ENCODE measurements around the gene SMCR8. TPM values are rescaled to one million over a fixed set of nuclear protein-coding genes. Genes with fewer than 3 reads are reported as not detected.
"Not testable (repeated sequence)": the region's sequence is repeated elsewhere in the genome, so short reads cannot be mapped to it uniquely, and the experiment has no call there.

The SMCR8 gene
- total and polyA plus RNA-seq, 2 of the 8 experiments (the other 6 are each of a cell fraction or from before 2014, with no cell fraction given), result 6.9 to 18.5 TPM

DNA sequence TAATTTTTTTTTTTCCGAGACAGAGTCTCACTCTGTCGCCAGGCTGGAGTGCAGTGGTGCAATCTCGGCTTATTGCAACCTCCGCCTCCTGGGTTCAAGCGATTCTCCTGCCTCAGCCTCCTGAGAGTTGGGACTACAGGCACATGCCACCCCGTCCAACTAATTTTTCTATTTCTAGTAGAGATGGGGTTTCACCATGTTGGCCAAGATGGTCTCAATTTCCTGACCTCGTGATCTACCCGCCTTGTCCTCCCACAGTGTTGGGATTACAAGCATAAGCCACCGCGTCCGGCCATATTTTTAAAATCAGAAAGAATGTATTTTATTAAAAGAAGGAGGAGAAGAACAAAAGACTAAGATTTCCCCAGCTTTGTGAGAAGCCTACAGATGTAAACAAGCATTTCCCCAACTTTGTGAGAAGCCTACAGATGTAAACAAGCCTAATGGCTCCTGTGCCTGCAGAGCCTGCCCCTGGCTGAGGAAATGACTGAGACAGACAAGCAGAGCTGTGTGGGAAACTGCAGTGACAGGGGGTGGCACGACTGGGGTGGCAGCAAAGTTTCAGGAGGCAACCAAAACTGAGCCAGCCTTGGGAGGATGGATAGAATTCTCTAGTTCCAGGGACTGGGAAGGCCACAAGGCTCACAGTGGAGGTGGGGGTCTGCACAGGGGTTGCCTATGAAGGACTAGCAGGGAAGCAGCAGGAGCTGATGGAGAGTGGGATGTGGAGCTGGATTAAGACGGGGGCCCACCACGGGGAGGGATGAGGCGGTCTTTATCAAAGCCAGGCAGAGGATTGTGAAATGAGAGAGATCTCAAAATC lies 23.2 kb upstream of the SMCR8 start (continued):
- TF ChIP-seq FOSL1 (IDR thresholded peaks at IDR 0.05; ENCODE audit: insufficient read depth, low read depth, low read length), result no peak

DNA sequence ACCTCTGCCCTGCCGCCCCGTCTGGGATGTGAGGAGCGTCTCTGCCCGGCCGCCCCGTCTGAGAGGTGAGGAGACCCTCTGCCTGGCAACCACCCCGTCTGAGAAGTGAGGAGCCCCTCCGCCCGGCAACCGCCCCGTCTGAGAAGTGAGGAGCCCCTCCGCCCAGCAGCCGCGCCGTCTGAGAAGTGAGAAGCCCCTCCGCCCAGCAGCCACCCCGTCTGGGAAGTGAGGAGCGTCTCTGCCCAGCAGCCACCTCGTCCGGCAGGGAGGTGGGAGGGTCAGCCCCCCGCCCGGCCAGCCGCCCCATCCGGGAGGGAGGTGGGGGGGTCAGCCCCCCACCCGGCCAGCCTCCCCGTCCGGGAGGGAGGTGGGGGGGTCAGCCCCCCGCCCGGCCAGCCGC lies 17.0 kb upstream of the SMCR8 start:
- H3K4me1 ChIP-seq (replicated peaks in 1 of 4; ENCODE audit: control insufficient read depth in 3 of 4, insufficient read depth in 4 of 4, low read length in 3 of 4); H4K91ac ChIP-seq (replicated peaks; ENCODE audit: insufficient read length, low read length); H2AFZ ChIP-seq (ENCODE audit: low read length); H3K23ac ChIP-seq (ENCODE audit: insufficient read length); CTCF ChIA-PET (ENCODE audit: partially characterized antibody); H3K23me2 ChIP-seq (ENCODE audit: low read depth, low read length); H3K27me3 ChIP-seq (replicated peaks in 1 of 4; ENCODE audit: control insufficient read depth in 3 of 4, extremely low read depth in 1 of 4, insufficient read depth in 3 of 4, low read length in 3 of 4); DNase-seq (ENCODE audit: low read depth in 1 of 2, low spot score in 2 of 2); H3K56ac ChIP-seq (replicated peaks; ENCODE audit: insufficient read length, low read depth, low read length); H2BK15ac ChIP-seq (ENCODE audit: low read length); H3K4me2 ChIP-seq (ENCODE audit: insufficient read depth in 1 of 2, low read depth in 2 of 2, low read length in 2 of 2); H3K79me2 ChIP-seq (ENCODE audit: control insufficient read depth in 1 of 2, insufficient read depth in 2 of 2, low read length in 2 of 2); H3K4ac ChIP-seq (replicated peaks; ENCODE audit: insufficient read length, low read depth, low read length); H2AK5ac ChIP-seq (ENCODE audit: low read depth, low read length); FAIRE-seq; H2BK120ac ChIP-seq (replicated peaks; ENCODE audit: low read depth, low read length); H3K18ac ChIP-seq (ENCODE audit: extremely low read depth, low read length); H2BK5ac ChIP-seq (ENCODE audit: low read depth, low read length); H3K9me3 ChIP-seq (ENCODE audit: insufficient read depth in 2 of 2, low read depth in 1 of 2, low read length in 1 of 2); H4K20me1 ChIP-seq (replicated peaks in 1 of 2; ENCODE audit: control insufficient read depth in 1 of 2, insufficient read depth in 2 of 2, low read length in 2 of 2); H3K9ac ChIP-seq (replicated peaks in 1 of 4; ENCODE audit: extremely low read depth in 1 of 4, low read depth in 3 of 4, low read length in 3 of 4); H3K4me3 ChIP-seq (ENCODE audit: extremely low read depth in 1 of 4, insufficient read depth in 2 of 4, low read depth in 3 of 4, low read length in 4 of 4); H4K5ac ChIP-seq (ENCODE audit: insufficient read length, low read depth, low read length); H2BK20ac ChIP-seq (ENCODE audit: low read length); H3K79me1 ChIP-seq (ENCODE audit: low read depth, low read length); H3K27ac ChIP-seq (ENCODE audit: low read depth, low read length); H3K14ac ChIP-seq (ENCODE audit: insufficient read length); H2BK12ac ChIP-seq (ENCODE audit: low read depth, low read length); POLR2A ChIA-PET (ENCODE audit: partially characterized antibody); H4K8ac ChIP-seq (ENCODE audit: extremely low read depth, insufficient read depth, low read length): not testable (repeated sequence)
- H3K36me3 ChIP-seq (ENCODE audit: control insufficient read depth in 2 of 4, insufficient read depth in 4 of 4, low read length in 3 of 4), result peaks cover 16 to 63% (median 45%) of the 10 kb centered on the region in 4 experiments
- WGBS, 2 experiments (ENCODE audit: extremely low coverage in 1 of 2, insufficient coverage in 1 of 2, insufficient read length in 1 of 2, insufficient replicate concordance in 2 of 2, low coverage in 1 of 2, low lambda C conversion rate in 2 of 2, missing lambda C conversion rate in 1 of 2), result 100% methylated on average over 1 of the region's 30 CpGs; no CpG with 5 or more reads in 1 of the 2 experiments
